ENCODE results near the gene PLCG2.
"Not testable (repeated sequence)": the region's sequence is repeated elsewhere in the genome, so short reads cannot be mapped to it uniquely, and the experiment has no call there.

The PLCG2 gene

GRCh38 chr16:81754858-81755257, 24.2 kb upstream of the PLCG2 start:
- no peak for DNase-seq (ENCODE audit: low read depth in 3 of 3)

GRCh38 chr16:81755915-81756614, 23.0 kb upstream of the PLCG2 start:
- DNase-seq (ENCODE audit: low read depth in 3 of 3), result no peak

- no peak for DNase-seq (ENCODE audit: low read depth in 3 of 3)
These were observed 22.3 kb upstream of the PLCG2 start for GRCh38 chr16:81756615-81757356.

- DNase-seq (ENCODE audit: low read depth in 3 of 3), result no peak
These were observed 20.7 kb upstream of the PLCG2 start for GRCh38 chr16:81758376-81758775.

GRCh38 chr16:81762322-81762721, 16.8 kb upstream of the PLCG2 start:
- DNase-seq (ENCODE audit: low read depth in 3 of 3), result not testable (repeated sequence)

- DNase-seq (ENCODE audit: low read depth in 3 of 3), result no peak
These were observed 13.8 kb upstream of the PLCG2 start for GRCh38 chr16:81765111-81765919.

GRCh38 chr16:81765969-81766368, 13.1 kb upstream of the PLCG2 start:
- no peak for DNase-seq (ENCODE audit: low read depth in 3 of 3)

GRCh38 chr16:81767987-81768592, 11.0 kb upstream of the PLCG2 start:
- DNase-seq (ENCODE audit: low read depth in 3 of 3), result no peak

- no peak for DNase-seq (ENCODE audit: low read depth in 3 of 3)
These were observed 9.1 kb upstream of the PLCG2 start for GRCh38 chr16:81770008-81770407.

GRCh38 chr16:81774348-81774747, 4.7 kb upstream of the PLCG2 start:
- DNase-seq (ENCODE audit: low read depth in 3 of 3), result no peak

GRCh38 chr16:81775570-81775969, 3.5 kb upstream of the PLCG2 start:
- DNase-seq (ENCODE audit: low read depth in 3 of 3), result no peak

- no peak for DNase-seq (ENCODE audit: low read depth in 3 of 3)
These were observed 860 bp upstream of the PLCG2 start for GRCh38 chr16:81778231-81778630.

- no peak for DNase-seq (ENCODE audit: low read depth in 3 of 3)
These were observed 637 bp downstream of the PLCG2 start for GRCh38 chr16:81779536-81780320.

GRCh38 chr16:81780350-81780749, 1.3 kb downstream of the PLCG2 start:
- no peak for DNase-seq (ENCODE audit: low read depth in 3 of 3)

GRCh38 chr16:81782236-81782635, 3.1 kb downstream of the PLCG2 start:
- no peak for DNase-seq (ENCODE audit: low read depth in 3 of 3)

GRCh38 chr16:81784072-81784795, 5.1 kb downstream of the PLCG2 start:
- DNase-seq (ENCODE audit: low read depth in 3 of 3), result no peak

GRCh38 chr16:81785138-81785924, 6.2 kb downstream of the PLCG2 start:
- no peak for DNase-seq (ENCODE audit: low read depth in 3 of 3)

- DNase-seq (ENCODE audit: low read depth in 3 of 3), result no peak
These were observed 7.2 kb downstream of the PLCG2 start for GRCh38 chr16:81786321-81786720.

GRCh38 chr16:81786868-81787267, 7.8 kb downstream of the PLCG2 start:
- DNase-seq (ENCODE audit: low read depth in 3 of 3), result no peak

- no peak for DNase-seq (ENCODE audit: low read depth in 3 of 3)
These were observed 8.6 kb downstream of the PLCG2 start for GRCh38 chr16:81787659-81788058.

Data from stimulated activated CD4-positive, alpha-beta T cell treated with anti-CD3 and anti-CD28 coated beads, TNF-alpha, amount 100 ng/mL, for 4 hours (primary cell).